RWPE1 (cell line): ENCODE results near the gene HNRNPUL1.

Experiments used
- CTCF ChIA-PET: fragments of 350-600 bp; sonication (Branson Sonifier 250); formaldehyde crosslinking; extraction: SDS; loops from one replicate; lab custom pipeline; 2021; lab: Yijun Ruan, JAX
- POLR2A ChIA-PET: fragments of 400-600 bp; formaldehyde crosslinking; extraction: SDS; loops from one replicate; lab custom pipeline; 2020; ENCODE audit warnings: antibody characterized with exemption; ENCODE audit not compliant: low non-redundant PET; lab: Yijun Ruan, JAX
- DNase-seq: peaks from one replicate; pipeline ENCODE4 v3.0.0; 2012; ENCODE audit warnings: low spot score
- H3K27ac ChIP-seq: fragments of 450-650 bp; 2 replicates; pipeline ENCODE4 v1.5.1; 2017
- CTCF ChIP-seq: fragments of 450-650 bp; conservative IDR thresholded peaks from 2 replicates; pipeline ENCODE4 v1.5.1; 2017; ENCODE audit warnings: low read depth, mild to moderate bottlenecking

The HNRNPUL1 gene

GRCh38 chr19:41298348-41298964, 34.3 kb downstream of the HNRNPUL1 start:
- DNase-seq: no peak
- CTCF ChIA-PET: interaction anchor here (0.5 to 1.6 kb wide), 4 partner anchors 9 to 27 kb away, joined by 3 to 9 read pairs (median 4); no protein-coding TSS in a partner anchor
- H3K27ac ChIP-seq: no peak overlapping the region
- TF ChIP-seq CTCF: no peak
- POLR2A ChIA-PET: interaction anchor here (0.5 kb wide), 1 partner anchor 110 kb away, joined by 3 read pairs; no protein-coding TSS in a partner anchor

- no peak for TF ChIP-seq CTCF
- CTCF ChIA-PET: interaction anchor here (0.7 to 1.6 kb wide), 2 partner anchors 9 to 28 kb away, joined by 3 to 9 read pairs; no protein-coding TSS in a partner anchor
Observed at GRCh38 chr19:41299046-41299754, 35.0 kb downstream of the HNRNPUL1 start.

GRCh38 chr19:41299755-41300089, 35.5 kb downstream of the HNRNPUL1 start:
- no peak for DNase-seq
- H3K27ac ChIP-seq: no peak overlapping the region
- TF ChIP-seq CTCF: no peak
- POLR2A ChIA-PET: no interaction called here
- CTCF ChIA-PET: no interaction called here

More at GRCh38 chr19:41299046-41299754, 35.0 kb downstream of the HNRNPUL1 start:
- DNase-seq: no peak
- POLR2A ChIA-PET: no interaction called here
- no peak overlapping the region for H3K27ac ChIP-seq

GRCh38 chr19:41300555-41300954, 36.4 kb downstream of the HNRNPUL1 start:
- CTCF ChIA-PET: no interaction called here
- TF ChIP-seq CTCF: no peak
- H3K27ac ChIP-seq: no peak overlapping the region
- DNase-seq: no peak
- POLR2A ChIA-PET: no interaction called here

GRCh38 chr19:41302624-41303351, 38.6 kb downstream of the HNRNPUL1 start:
- DNase-seq: no peak
- ChIA-PET CTCF (interaction anchor here (0.6 to 0.8 kb wide), 2 partner anchors 19 to 145 kb away, joined by 3 read pairs; no protein-coding TSS in a partner anchor), POLR2A (interaction anchor here (0.6 kb wide), 1 partner anchor 23 kb away, joined by 6 read pairs; no protein-coding TSS in a partner anchor)
- TF ChIP-seq CTCF: no peak
- no peak overlapping the region for H3K27ac ChIP-seq

GRCh38 chr19:41303954-41304353, 39.8 kb downstream of the HNRNPUL1 start:
- H3K27ac ChIP-seq: peak overlapping the region; percentile 31
- ChIA-PET POLR2A (no interaction called here), CTCF (interaction anchor here (0.6 kb wide), 1 partner anchor 299 kb away, joined by 3 read pairs; no protein-coding TSS in a partner anchor)
- TF ChIP-seq CTCF: no peak
- no peak for DNase-seq
